Adrenal gland (tissue), 12 donors: ENCODE measurements around the gene IQSEC1. TPM values are rescaled to one million over a fixed set of nuclear protein-coding genes. Genes with fewer than 3 reads are reported as not detected.

ENCODE experiments used
- DNase-seq, 7 donors: peaks; one replicate each; pipeline ENCODE4 v3.0.0-alpha.2; 2019 to 2020
- H3K27ac ChIP-seq, 5 donors: fragments of 200-600 bp; sonication (generic) in 4 of 5; 1 replicate in 3 of 5; 2 replicates in 2 of 5; pipeline versions ENCODE4 v1.5.1 to v1.8.0; 2016 to 2020; ENCODE audit warnings: mild to moderate bottlenecking in 1 of 5
- H3K27me3 ChIP-seq: fragments of 200-600 bp; 2 replicates; pipeline ENCODE4 v1.8.0; 2021
- H3K36me3 ChIP-seq, 2 donors: fragments of 200-600 bp; replicated peaks in 1 of 2; 1 replicate in 1 of 2; 2 replicates in 1 of 2; pipeline versions ENCODE4 v1.5.1 to v1.8.0; 2018 to 2022
- H3K4me1 ChIP-seq, 2 donors: fragments of 200-600 bp; replicated peaks in 1 of 2; 1 replicate in 1 of 2; 2 replicates in 1 of 2; pipeline versions ENCODE4 v1.5.1 to v1.8.0; 2018 to 2021
- H3K4me3 ChIP-seq, 4 donors: fragments of 200-600 bp; sonication (generic) in 3 of 4; one replicate each; pipeline ENCODE4 v1.5.1; 2016 to 2018
- H3K9me3 ChIP-seq, 3 donors: fragments of 200-600 bp; sonication (generic) in 1 of 3; replicated peaks in 1 of 3; 1 replicate in 2 of 3; 2 replicates in 1 of 3; pipeline versions ENCODE4 v1.5.1 to v1.8.0; 2016 to 2021
- CTCF ChIP-seq, 6 experiments: fragments of 450-650 bp in 4 of 6; fragments of 200-600 bp in 2 of 6; sonication (generic) in 1 of 6; IDR thresholded peaks; 1 replicate in 5 of 6; 2 replicates in 1 of 6; pipeline versions ENCODE4 v1.5.1 to v1.8.0; 2016 to 2021; ENCODE audit warnings: antibody characterized with exemption in 6 of 6, mild to moderate bottlenecking in 2 of 6, moderate library complexity in 1 of 6
- POLR2A ChIP-seq, 2 donors: fragments of 450-650 bp; IDR thresholded peaks; one replicate each; pipeline ENCODE4 v1.6.1; 2017; ENCODE audit warnings: antibody characterized with exemption in 2 of 2, mild to moderate bottlenecking in 2 of 2, moderate library complexity in 1 of 2
- WGBS, 4 donors: extraction: QIAGEN DNeasy Blood & Tissue Kit in 2 of 4; methylation state at CpG; one replicate each; pipeline versions ENCODE4 v1.1.5 to v1.1.7; 2013 to 2017; 5-methylcytosine and 5-hydroxymethylcytosine counted together
- intact Hi-C, 2 donors: fragments of 100-400 bp; cut with DNase I; formaldehyde crosslinking; loops; one replicate each; pipeline versions ENCODE4 v1.14.1 to v1.15.0; 2022 to 2023
- polyA plus RNA-seq, 3 donors: library from polyadenylated mRNA; stranded (reverse); fragments of 200-250 nt in 2 of 3; fragments of 350-450 nt in 1 of 3; fragmentation: Illumina TruSeq in 1 of 3; extraction: RNeasy Lipid Tissue Mini Kit (QIAGEN cat#74804) in 1 of 3; gene quantifications; one replicate each; pipeline ENCODE4 v1.2.3, GENCODE V29; 2013 to 2014
- total RNA-seq, 9 donors: library from RNA; depleted of rRNA in 4 of 9; stranded (reverse); fragments of >200 nt in 4 of 9; fragments of 120-200 nt in 1 of 9; fragmentation: NEBNext Ultra II Directional in 1 of 9; extraction: Animal tissue kit (Norgen Biotek cat#: 25700) in 1 of 9; gene quantifications; one replicate each; pipeline versions ENCODE4 v1.1.0 to v1.2.4, GENCODE V29; 2013 to 2023
- donor health status: healthy with polysubstance abuse.
- donor health status: Bipolar disorder and iron deficiency.
- donor health status: DM: yes; HTN: yes; CAD: no.
- donor health status: DM: no; HTN: no; CAD: no.
- donor health status: DM: no; HTN: no; CAD: no.
- donor health status: DM: yes; HTN: yes; CAD: no.

Gene IQSEC1
- total and polyA plus RNA-seq, 12 donors = 24.4 to 133 (median 94.2) TPM

GRCh38 chr3:12924437-12924836, 148.8 kb downstream of the IQSEC1 start:
- WGBS, 4 donors = 77 to 100% (median 85%) methylated on average over 1 to 22 of the region's 22 CpGs
- no peak overlapping the region for H3K4me3 ChIP-seq
- no peak for DNase-seq
- no peaks in the 10 kb centered on the region for H3K27me3 ChIP-seq
- no peaks in the 10 kb centered on the region for H3K9me3 ChIP-seq
- no peaks in the 10 kb centered on the region for H3K4me1 ChIP-seq
- H3K27ac ChIP-seq = no peak overlapping the region
- peaks cover 0 to 62% of the 10 kb centered on the region in 2 donors for H3K36me3 ChIP-seq
- intact Hi-C loops = loop anchor here in 1 of 2 donors (10.0 kb wide), 1 partner anchor 50 kb away; no protein-coding TSS in a partner anchor
- TF ChIP-seq POLR2A (IDR thresholded peaks at IDR 0.05) (no peak), CTCF (IDR thresholded peaks at IDR 0.05) (no peak)

GRCh38 chr3:12922881-12923431, 150.3 kb downstream of the IQSEC1 start:
- H3K27me3 ChIP-seq = no peaks in the 10 kb centered on the region
- intact Hi-C loops = loop anchor here in 1 of 2 donors (10.0 kb wide), 1 partner anchor 52 kb away; no protein-coding TSS in a partner anchor
- H3K4me3 ChIP-seq = no peak overlapping the region
- no peaks in the 10 kb centered on the region for H3K9me3 ChIP-seq
- H3K4me1 ChIP-seq = no peaks in the 10 kb centered on the region
- peak overlapping the region in 1 of 5 donors; percentile 45 for H3K27ac ChIP-seq
- TF ChIP-seq POLR2A (IDR thresholded peaks at IDR 0.05) = no peak
- no peak for TF ChIP-seq CTCF (IDR thresholded peaks at IDR 0.05)
- H3K36me3 ChIP-seq = peaks cover 0 to 76% of the 10 kb centered on the region in 2 donors
- 63 to 67% (median 65%) methylated on average over 9 to 11 of the region's 11 CpGs for WGBS, 4 donors
- DNase-seq = no peak

GRCh38 chr3:12922306-12922705, 150.9 kb downstream of the IQSEC1 start:
- H3K4me1 ChIP-seq = no peaks in the 10 kb centered on the region
- peak overlapping the region in 1 of 5 donors; percentile 45 for H3K27ac ChIP-seq
- no peaks in the 10 kb centered on the region for H3K27me3 ChIP-seq
- H3K4me3 ChIP-seq = no peak overlapping the region
- TF ChIP-seq CTCF (IDR thresholded peaks at IDR 0.05) = no peak
- no peak for TF ChIP-seq POLR2A (IDR thresholded peaks at IDR 0.05)
- 71 to 86% (median 75%) methylated on average over 5 to 7 of the region's 7 CpGs for WGBS, 4 donors
- no peak for DNase-seq
- intact Hi-C loops = loop anchor here in 1 of 2 donors (10.0 kb wide), 1 partner anchor 52 kb away; no protein-coding TSS in a partner anchor
- H3K36me3 ChIP-seq = peaks cover 0 to 83% of the 10 kb centered on the region in 2 donors
- H3K9me3 ChIP-seq = no peaks in the 10 kb centered on the region

- Histone ChIP-seq H3K27me3 (no peaks in the 10 kb centered on the region), H3K4me3 (no peak overlapping the region), H3K27ac (no peak overlapping the region), H3K4me1 (no peaks in the 10 kb centered on the region), H3K36me3 (peaks cover 0 to 89% of the 10 kb centered on the region in 2 donors), H3K9me3 (no peaks in the 10 kb centered on the region)
- no peak for DNase-seq
- 78 to 95% (median 91%) methylated on average over 8 of the region's 8 CpGs for WGBS, 4 donors
- intact Hi-C loops = loop anchor here in 1 of 2 donors (10.0 kb wide), 1 partner anchor 53 kb away; no protein-coding TSS in a partner anchor
- TF ChIP-seq CTCF (IDR thresholded peaks at IDR 0.05) = no peak
- no peak for TF ChIP-seq POLR2A (IDR thresholded peaks at IDR 0.05)
Measured at GRCh38 chr3:12921736-12922135, 151.5 kb downstream of the IQSEC1 start.
